HUDEP-2 (cell line): ENCODE data around the gene SMG6.
"Not testable (repeated sequence)": the region's sequence is repeated elsewhere in the genome, so short reads cannot be mapped to it uniquely, and the experiment has no call there.

Source experiments
- DNase-seq, 76 experiments: peaks; one replicate each; lab custom pipeline; 2025; ENCODE audit not compliant: unreplicated experiment in 76 of 76; lab: John Stamatoyannopoulos, UW

SMG6 gene

GRCh38 chr17:2019723-2020122 lies 283.9 kb downstream of the SMG6 start:
- DNase-seq = no peak

DNA sequence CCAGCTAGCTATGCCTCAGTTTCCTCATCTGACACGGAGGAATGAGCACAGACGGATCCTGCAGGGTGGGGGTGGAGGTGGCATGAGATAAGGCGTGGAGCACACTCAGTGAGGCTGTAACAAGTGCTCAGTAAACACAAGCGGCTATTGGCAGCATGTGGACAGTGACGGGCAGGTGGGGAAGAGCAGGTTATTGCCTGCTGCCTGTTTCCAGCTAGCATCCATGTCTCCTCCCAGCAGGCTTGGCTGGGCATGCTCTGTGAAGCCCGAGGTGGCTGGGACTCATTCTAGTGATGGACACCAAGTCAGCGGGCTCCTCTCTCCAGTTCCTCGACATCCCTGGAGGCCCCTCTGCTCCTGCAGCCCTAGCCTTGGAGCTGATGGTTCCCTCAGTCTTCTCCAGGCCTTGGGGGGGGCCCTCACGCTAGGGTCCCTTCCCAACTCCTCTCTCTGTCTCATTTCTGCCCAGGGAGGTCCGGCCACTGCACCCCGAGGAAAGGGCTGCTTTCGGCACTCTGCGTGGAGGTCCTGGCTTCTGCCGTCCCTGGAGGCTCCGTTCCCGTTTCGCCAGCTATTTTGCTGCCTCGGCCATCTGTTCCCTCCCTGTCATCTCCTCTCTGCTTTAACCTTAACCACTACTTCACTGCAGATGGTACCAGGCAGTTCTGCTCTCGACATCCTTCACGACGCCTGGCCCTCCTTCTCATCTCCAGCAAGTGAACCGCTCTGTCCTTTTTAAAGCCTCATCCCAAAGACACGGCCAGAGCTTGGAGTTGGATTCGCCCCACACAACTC lies 284.7 kb downstream of the SMG6 start:
- DNase-seq = no peak

- DNase-seq = no peak
These were observed 286.2 kb downstream of the SMG6 start for GRCh38 chr17:2017274-2017941.

- no peak for DNase-seq
These were observed 287.1 kb downstream of the SMG6 start for GRCh38 chr17:2016494-2016893.

GRCh38 chr17:2015314-2015713 lies 288.3 kb downstream of the SMG6 start:
- no peak for DNase-seq

DNA sequence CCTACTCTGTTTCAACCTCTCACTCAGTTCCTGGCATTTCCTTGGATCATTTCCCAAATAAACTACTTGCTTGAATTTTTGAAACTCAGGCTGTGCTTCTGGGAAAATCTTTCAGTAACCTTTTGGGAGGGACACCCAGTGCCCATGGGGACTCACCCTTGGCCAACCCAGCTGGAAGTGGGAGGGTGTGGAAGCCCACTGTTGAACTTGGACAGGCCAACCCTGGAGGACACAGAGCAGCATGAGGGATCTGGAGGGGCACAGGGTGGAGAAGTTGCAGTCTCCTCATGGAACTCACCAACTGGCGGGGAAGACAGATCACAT lies 289.6 kb downstream of the SMG6 start:
- DNase-seq = no peak

GRCh38 chr17:2013220-2013993 lies 290.2 kb downstream of the SMG6 start:
- DNase-seq = not testable (repeated sequence)

- DNase-seq = no peak
These were observed 291.1 kb downstream of the SMG6 start for GRCh38 chr17:2012499-2012898.

DNA sequence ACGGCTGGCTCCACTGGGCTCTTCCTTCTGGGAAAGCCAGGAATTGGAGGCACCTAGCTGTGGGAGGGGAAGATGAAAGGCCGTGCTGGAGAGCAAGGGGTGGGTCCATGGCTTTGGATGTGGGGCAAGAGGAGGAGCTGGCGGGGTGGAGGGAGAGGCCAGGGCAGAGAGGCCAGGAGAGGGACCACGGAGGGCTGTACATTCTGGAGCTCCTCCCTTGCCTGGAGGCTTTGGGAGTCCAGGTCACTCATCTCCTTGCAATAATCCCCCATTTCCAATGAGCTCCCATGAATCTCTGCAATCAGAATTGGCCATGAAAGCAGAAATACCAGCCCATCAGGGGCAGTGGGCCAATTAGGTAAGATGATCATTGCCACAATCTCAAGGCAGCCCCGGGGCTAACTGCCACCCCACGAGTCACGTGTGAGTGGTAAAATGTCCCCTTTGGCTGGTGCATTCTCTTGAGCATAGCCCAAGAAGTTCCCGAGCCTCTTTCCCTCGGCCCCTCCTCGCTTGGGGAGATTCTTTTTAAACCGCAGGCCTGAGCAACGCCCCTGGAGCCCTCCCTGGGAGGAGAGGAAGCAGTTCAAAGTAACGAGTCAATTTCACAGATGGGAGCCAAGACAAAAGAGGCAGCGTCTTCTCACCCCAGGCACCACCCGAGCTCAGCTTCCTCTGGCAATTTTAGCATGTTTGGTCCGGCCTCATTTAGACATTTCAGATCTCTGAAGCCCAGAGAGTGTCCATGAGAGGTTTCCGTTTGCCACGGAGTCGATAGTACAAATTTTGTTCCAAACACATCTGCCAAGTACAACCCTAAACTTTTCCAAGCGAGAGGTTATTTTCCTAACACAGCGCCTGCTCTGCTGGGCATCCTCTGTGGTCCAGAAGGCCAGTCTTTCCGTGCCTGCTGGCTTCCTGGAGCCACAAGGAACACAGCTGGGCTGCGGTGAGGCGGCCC lies 291.9 kb downstream of the SMG6 start:
- DNase-seq = no peak
